Measurements from ENCODE around the gene BDH1.
A peak's percentile ranks its signal among the peaks of the same experiment; 100 is the strongest.

Gene BDH1

GRCh38 chr3:197547306-197548011 is 8.3 kb downstream of the BDH1 start:
- no peak for DNase-seq (ENCODE audit: low read depth)

DNA sequence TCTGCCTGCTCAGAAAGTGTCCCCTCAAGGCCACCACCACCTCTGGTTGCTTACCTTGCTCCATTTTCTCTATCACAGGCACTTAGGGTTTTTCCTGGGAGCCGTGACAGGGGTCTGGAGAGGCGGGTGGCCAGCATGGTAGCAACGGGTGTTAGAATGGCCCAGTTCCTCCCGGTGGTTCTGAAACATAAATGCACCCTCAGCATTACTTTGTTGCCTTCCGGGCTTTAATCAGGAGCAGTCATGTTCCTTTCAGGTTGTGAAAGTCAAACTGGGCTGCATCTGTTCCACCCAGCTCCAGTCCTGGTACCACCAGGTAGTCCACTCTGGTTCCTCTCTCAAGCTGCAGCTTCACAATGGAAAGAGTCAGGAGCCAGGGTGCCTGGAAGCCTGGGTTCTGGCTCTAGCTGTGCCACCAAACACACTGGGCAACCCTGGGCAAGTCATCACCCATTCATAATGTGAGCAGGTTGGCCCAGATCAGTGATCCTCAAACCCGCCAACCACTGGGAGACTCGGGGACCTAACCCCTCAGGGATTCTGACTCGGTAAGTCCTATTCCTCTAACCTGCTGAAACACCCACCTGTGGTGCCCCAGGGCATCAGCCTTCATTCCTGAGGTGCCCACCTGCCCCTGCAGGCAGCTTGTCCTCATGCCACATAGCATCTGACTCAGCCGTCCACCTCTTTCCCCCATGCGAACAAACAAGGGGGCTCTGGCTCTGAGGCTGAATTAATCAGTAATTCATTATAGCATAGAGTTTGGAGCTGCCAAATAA is 9.3 kb downstream of the BDH1 start:
- DNase-seq (ENCODE audit: low read depth), result no peak

DNA sequence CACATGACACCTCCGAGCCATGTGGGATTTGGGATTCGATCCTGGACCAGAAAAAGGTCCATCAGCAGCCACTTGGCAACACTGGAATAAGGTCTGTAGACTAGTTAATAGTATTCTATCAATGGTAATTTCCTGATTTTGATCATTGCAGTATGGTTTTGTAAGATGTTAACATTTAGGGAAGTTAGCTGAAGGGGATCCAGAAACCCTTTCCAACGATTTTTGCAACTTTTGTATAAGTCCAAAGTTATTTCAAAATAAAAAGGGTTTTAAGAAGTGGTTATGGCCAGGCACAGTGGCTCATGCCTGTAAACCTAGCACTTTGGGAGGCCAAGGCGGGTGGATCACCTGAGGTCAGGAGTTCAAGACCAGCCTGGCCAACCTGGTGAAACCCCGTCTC is 10.2 kb downstream of the BDH1 start:
- DNase-seq (ENCODE audit: low read depth), result no peak

DNA sequence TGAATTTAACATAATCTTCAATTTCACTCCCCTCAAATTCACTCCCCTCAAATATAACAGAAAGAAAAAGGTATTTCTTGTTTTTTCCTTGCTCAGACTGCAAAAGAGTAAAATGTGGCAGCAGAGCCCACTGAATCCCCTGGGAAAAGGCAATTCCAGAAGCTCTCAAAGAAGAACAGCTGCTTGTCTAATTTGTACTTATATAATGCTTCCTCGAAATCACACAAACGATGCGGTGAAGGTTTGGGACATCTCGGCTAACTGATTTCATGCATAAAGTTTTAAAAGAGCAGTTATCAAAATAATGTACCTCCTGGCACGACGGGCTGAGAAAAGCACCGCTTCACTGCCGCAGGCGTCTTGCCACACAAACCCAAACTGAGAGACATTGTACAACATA is 10.7 kb downstream of the BDH1 start:
- no peak for DNase-seq (ENCODE audit: low read depth)

DNA sequence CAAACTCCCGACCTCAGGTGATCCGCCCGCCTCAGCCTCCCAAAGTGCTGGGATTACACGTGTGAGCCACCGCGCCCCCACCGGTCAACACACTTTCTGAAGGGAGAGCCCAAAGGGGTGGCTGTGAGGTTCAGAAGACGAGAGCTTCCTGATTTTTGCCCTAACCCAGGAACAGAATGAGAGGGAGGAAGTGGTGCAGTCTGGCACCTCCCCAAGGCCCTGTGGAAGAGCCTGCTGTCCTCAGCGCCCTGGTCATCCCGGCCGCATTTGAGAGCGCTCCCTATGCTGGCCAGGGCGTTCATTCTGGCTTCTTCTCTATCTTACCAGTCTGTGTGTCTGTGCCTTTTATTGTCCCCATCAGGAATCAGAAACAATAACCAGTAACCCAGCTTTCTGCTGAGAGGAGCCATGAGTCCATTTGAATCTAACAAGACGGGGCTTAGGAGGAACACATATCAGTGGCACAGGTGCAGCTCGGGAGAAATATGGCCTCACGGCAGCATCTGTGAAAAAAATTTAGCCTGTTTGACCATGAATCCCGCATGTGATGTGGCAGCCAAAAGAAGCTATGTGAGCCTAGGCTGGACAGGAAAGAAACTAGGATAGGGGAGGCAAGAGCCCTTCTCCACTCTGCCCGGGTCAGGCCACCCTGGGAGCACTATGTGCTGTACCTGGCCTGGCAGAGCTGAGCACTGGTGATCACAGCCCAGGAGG is 12.9 kb downstream of the BDH1 start:
- no peak for DNase-seq (ENCODE audit: low read depth)

- peak; percentile 14 for DNase-seq (ENCODE audit: low read depth)
These were observed 13.8 kb downstream of the BDH1 start for GRCh38 chr3:197541756-197542539.

- DNase-seq (ENCODE audit: low read depth), result no peak
These were observed 14.8 kb downstream of the BDH1 start for GRCh38 chr3:197540961-197541377.

GRCh38 chr3:197539651-197540051 is 16.1 kb downstream of the BDH1 start:
- DNase-seq (ENCODE audit: low read depth), result no peak

DNA sequence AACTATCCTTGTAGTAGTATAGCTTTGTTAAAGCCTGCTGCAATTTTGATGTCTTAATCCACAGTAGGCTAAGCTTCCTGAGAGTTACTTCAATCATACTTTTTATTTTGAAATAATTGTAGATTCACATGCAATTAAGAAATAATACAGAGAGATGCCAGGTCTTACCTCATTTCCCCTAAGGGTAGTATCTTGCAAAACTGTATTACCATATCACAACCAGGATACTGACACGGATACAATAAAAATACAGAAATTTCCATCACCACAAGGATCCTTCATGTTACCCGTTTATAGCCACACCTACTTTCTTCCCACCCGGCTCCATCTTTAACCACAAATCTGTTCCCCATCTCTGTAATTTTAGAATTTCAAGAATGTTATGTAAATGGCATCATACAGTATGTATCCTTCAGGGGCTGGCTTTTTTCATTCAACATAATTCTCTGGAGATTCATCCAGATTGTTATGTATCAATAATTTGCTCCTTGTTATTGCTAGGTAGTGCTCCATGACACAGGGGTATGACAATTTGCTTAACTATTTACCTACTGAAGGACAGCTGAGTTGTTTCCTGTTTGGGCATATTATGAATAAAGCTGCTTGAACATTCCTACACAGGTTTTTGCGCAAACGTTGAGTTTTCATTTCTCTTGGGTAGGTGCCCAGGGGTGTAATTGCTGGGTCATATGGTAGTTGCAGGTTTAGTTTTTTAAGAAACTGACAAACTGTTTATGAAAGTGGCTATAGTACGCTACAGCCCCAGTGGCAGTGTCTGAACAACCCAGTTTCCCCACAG is 21.6 kb downstream of the BDH1 start:
- DNase-seq (ENCODE audit: low read depth), result no peak

GRCh38 chr3:197533396-197533795 is 22.4 kb downstream of the BDH1 start:
- no peak for DNase-seq (ENCODE audit: low read depth)

DNA sequence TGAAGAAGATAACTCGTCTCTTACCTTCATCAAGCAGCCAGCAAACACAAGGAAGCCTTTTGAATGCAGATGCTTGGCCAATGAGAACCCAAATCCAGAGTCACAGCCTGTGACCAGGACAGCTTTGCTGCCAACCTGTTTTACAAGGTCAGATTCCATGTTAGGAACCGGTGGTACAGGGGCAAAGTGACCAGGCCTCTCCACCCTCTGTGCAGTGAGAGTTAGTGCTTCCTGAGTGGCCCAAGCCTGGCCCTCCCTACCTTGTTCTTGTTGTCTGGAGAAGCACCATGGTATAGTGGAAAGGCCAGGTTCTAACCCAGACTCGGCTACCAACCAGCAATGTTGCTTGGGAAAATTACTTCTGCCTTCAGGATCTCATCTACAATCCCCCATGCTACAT is 23.4 kb downstream of the BDH1 start:
- no peak for DNase-seq (ENCODE audit: low read depth)

- DNase-seq (ENCODE audit: low read depth), result no peak
These were observed 27.6 kb downstream of the BDH1 start for GRCh38 chr3:197528190-197528589.

- no peak for DNase-seq (ENCODE audit: low read depth)
These were observed 28.2 kb downstream of the BDH1 start for GRCh38 chr3:197527569-197527968.

DNA sequence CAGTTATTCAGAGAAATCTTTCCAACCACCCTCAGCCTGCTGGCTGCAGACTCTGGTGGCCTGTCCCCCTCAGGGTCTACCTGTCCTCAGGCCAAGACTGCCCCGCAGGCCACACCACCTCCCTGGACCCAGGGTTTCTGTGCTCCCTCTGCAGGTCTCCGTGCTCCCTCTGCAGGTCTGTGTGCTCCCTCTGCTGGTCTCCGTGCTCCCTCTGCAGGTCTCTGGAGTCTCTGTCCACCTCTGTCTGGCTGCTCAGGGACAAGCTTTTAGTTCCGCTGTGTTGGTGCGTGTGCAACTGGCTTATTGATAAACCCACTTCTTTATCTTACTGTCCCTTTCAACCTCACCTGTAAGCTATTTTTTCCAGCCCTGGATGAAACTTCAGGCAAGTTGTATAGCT is 30.1 kb downstream of the BDH1 start:
- DNase-seq (ENCODE audit: low read depth), result no peak

GRCh38 chr3:197524128-197524527 is 31.6 kb downstream of the BDH1 start:
- DNase-seq (ENCODE audit: low read depth), result no peak

- no peak for DNase-seq (ENCODE audit: low read depth)
These were observed 32.2 kb downstream of the BDH1 start for GRCh38 chr3:197523526-197523925.

DNA sequence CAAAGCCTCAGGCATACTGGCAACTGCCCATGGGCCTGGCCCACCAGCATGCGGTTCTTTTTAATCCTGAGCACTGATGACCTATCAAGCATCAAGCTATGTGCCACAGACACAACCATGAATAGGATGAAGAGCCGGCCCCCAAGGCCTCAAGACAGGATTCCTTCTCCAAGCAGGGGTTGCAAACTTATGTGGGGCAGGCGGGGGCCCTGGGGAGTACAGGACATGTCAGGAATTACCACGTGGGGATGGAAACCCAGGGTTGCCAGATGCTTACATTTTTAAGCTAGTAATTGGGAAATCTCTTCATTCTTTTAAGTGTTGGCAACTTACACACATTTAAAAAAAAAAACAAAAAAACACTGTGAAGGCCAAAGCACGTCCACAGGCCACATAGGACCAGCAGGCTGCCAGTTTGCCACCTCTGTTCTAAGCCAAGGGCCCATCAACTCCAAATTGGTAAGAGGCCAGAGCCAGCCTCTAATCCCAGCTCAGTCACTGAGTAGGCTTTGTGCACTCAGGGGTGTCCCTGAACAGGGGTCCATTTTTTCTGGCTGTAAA is 32.8 kb downstream of the BDH1 start:
- no peak for DNase-seq (ENCODE audit: low read depth)

DNA sequence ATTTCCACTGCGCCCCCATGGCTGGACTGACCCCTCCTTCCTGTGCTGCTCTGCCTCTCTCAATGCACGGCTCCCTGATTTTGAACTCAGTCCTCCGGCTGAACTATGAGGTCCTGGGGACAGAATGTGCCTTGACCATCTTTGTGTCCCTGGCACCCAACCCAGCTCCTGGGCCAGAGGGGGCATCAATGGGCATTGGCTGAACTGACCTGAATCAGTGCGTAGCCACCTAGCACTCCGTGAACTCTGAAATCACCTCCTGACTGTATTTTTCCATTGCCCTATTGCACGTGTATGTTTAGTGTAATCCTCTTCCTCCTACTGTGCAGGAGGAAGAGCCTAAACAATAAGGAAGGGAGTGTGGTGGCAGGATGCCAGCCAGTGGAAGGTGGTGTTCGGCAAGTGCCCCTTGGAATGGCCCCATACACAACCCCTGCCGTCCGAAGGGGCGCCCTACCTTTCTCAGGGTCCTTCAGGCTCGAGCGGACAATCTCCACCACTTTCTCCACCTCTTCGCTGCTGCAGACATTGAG is 33.5 kb downstream of the BDH1 start:
- no peak for DNase-seq (ENCODE audit: low read depth)

DNA sequence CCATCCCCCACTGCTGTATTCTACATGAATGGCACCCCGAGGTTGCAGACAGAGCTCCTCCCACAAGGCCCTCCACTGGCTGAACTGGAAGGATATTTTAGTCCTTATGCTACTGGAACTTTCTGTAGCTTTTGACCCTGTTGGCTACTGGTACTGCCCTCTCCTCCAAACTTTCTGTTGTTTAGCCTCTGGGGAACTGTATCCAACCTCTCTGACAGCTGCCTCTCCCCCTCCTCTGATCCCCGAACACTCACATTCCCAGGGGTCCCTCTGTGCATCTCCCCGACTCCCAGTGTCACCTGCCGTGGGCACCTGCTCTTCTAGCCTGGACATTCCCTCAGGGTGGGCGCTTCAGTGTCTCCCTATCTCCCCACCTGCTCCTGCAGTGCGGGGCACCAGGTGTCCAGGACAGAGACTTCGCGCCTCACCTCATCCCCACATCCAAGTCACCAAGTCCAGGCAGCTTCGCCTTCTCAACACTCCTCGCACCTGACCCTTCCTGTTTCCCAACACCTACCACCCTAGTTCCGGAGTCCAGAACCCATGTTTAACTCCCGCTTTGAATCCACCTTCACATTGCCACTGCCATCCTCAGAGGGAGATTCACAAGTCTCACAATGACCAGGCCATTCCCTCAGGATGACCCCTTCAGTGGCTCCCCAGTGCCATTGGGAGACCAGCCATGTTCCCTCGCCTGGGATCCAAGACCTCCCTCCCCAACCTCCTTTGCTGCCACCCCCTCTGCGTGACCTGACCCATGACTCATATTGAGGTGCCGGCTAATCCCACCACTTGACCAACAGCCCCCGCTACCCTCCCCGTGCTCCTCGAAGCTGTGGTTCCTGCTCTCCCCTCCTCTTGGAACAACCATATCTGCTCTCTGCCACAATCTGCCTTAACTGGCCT is 34.2 kb downstream of the BDH1 start:
- no peak for DNase-seq (ENCODE audit: low read depth)
